ENCODE results near the gene FOXN4.

DNA sequence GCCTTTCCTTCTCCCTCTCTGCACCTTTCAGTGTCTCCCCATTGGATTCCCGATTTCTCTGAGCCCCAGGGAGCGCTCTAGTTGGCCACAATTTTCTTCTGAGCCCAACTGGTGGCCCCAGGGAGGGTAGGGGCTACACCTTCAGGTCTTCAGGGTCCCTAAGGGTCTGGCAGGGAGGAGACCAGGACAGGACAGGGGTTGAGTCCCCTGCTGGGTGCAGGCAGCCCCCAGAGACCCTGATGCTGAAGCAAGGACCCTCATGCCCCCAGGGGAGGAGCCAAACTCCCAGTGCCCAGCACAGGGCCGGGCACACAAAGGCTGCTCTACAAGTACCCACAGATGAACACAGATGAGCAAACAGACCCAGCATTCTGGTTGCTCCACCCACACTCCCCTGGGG lies 12.7 kb downstream of the FOXN4 start:
- TF ChIP-seq, protein P1, sequence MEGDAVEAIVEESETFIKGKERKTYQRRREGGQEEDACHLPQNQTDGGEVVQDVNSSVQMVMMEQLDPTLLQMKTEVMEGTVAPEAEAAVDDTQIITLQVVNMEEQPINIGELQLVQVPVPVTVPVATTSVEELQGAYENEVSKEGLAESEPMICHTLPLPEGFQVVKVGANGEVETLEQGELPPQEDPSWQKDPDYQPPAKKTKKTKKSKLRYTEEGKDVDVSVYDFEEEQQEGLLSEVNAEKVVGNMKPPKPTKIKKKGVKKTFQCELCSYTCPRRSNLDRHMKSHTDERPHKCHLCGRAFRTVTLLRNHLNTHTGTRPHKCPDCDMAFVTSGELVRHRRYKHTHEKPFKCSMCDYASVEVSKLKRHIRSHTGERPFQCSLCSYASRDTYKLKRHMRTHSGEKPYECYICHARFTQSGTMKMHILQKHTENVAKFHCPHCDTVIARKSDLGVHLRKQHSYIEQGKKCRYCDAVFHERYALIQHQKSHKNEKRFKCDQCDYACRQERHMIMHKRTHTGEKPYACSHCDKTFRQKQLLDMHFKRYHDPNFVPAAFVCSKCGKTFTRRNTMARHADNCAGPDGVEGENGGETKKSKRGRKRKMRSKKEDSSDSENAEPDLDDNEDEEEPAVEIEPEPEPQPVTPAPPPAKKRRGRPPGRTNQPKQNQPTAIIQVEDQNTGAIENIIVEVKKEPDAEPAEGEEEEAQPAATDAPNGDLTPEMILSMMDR (IDR thresholded peaks at IDR 0.05): no peak
- TF ChIP-seq POLR2A (IDR thresholded peaks at IDR 0.05): no peak

Data from suprapubic skin (tissue), 3 donors.